ENCODE data around the gene TDRD12.

TDRD12 gene

GRCh38 chr19:32861596-32861995, 142.0 kb downstream of the TDRD12 start:
- no peak overlapping the region for H3K27ac ChIP-seq
- no peak for TF ChIP-seq CTCF (conservative IDR thresholded peaks at IDR 0.05)

GRCh38 chr19:32862173-32862572, 142.6 kb downstream of the TDRD12 start:
- TF ChIP-seq CTCF (conservative IDR thresholded peaks at IDR 0.05) = no peak
- H3K27ac ChIP-seq = no peak overlapping the region

- TF ChIP-seq CTCF (conservative IDR thresholded peaks at IDR 0.05) = no peak
- H3K27ac ChIP-seq = no peak overlapping the region
Measured at GRCh38 chr19:32862741-32863140, 143.2 kb downstream of the TDRD12 start.

- TF ChIP-seq CTCF (conservative IDR thresholded peaks at IDR 0.05) = no peak
Measured at GRCh38 chr19:32863301-32863700, 143.7 kb downstream of the TDRD12 start.

GRCh38 chr19:32863841-32864240, 144.3 kb downstream of the TDRD12 start:
- H3K27ac ChIP-seq = no peak overlapping the region
- TF ChIP-seq CTCF (conservative IDR thresholded peaks at IDR 0.05) = no peak

More at GRCh38 chr19:32863301-32863700, 143.7 kb downstream of the TDRD12 start:
- no peak overlapping the region for H3K27ac ChIP-seq

- no peak overlapping the region for H3K27ac ChIP-seq
- TF ChIP-seq CTCF (conservative IDR thresholded peaks at IDR 0.05) = no peak
Measured at GRCh38 chr19:32864318-32865007, 144.9 kb downstream of the TDRD12 start.

- H3K27ac ChIP-seq = no peak overlapping the region
- TF ChIP-seq CTCF (conservative IDR thresholded peaks at IDR 0.05) = no peak
Measured at GRCh38 chr19:32865326-32865725, 145.8 kb downstream of the TDRD12 start.

All from VCaP (cell line).